H1 (cell line): ENCODE data around the gene MACROD2. TPM values are rescaled to one million over a fixed set of nuclear protein-coding genes. Genes with fewer than 3 reads are reported as not detected.

ENCODE experiments used
- CTCF ChIA-PET: fragments of 300-600 bp; sonication (Branson Sonifier 250); formaldehyde crosslinking; loops from one replicate; lab custom pipeline; 2021; ENCODE audit not compliant: partially characterized antibody; lab: Charles Lee
- POLR2A ChIA-PET: fragments of 300-600 bp; sonication (Branson Sonifier 250); formaldehyde crosslinking; loops from one replicate; lab custom pipeline; 2021; ENCODE audit warnings: inconsistent platforms; ENCODE audit not compliant: partially characterized antibody; lab: Charles Lee
- DNase-seq, 2 experiments: peaks; one replicate each; pipeline versions ENCODE4 v3.0.0 to v3.0.0-alpha.2; 2010 to 2022; ENCODE audit warnings: low spot score in 2 of 2, low read depth in 1 of 2, mixed read lengths in 1 of 2
- FAIRE-seq: peaks from 2 replicates; lab custom pipeline; 2011; peaks lifted over from hg19 to GRCh38; lab: Jason Lieb, UNC
- H2AFZ ChIP-seq: 2 replicates; pipeline ENCODE4 v1.8.1; 2012; ENCODE audit warnings: low read length, inconsistent platforms
- H2AK5ac ChIP-seq: 2 replicates; pipeline ENCODE4 v1.6.1; 2013; ENCODE audit warnings: low read depth, low read length
- H2BK120ac ChIP-seq: replicated peaks from 2 replicates; pipeline ENCODE3; 2013; ENCODE audit warnings: low read depth, low read length, inconsistent platforms
- H2BK12ac ChIP-seq: 2 replicates; pipeline ENCODE4 v1.6.1; 2013; ENCODE audit warnings: low read depth, low read length
- H2BK15ac ChIP-seq: 2 replicates; pipeline ENCODE4 v1.6.1; 2013; ENCODE audit warnings: low read length
- H2BK20ac ChIP-seq: 2 replicates; pipeline ENCODE4 v1.6.1; 2013; ENCODE audit warnings: low read length
- H2BK5ac ChIP-seq: 2 replicates; pipeline ENCODE4 v1.6.1; 2013; ENCODE audit warnings: low read depth, low read length
- H3K14ac ChIP-seq: 2 replicates; pipeline ENCODE4 v1.6.1; 2013; ENCODE audit warnings: inconsistent platforms; ENCODE audit not compliant: insufficient read length
- H3K18ac ChIP-seq: 2 replicates; pipeline ENCODE4 v1.6.1; 2013; ENCODE audit warnings: low read length; ENCODE audit errors: extremely low read depth
- H3K23ac ChIP-seq: 2 replicates; pipeline ENCODE4 v1.6.1; 2013; ENCODE audit warnings: inconsistent platforms; ENCODE audit not compliant: insufficient read length
- H3K23me2 ChIP-seq: 2 replicates; pipeline ENCODE4 v1.6.1; 2013; ENCODE audit warnings: low read depth, low read length
- H3K27ac ChIP-seq: 2 replicates; pipeline ENCODE4 v1.6.1; 2011; ENCODE audit warnings: low read depth, low read length, inconsistent platforms
- H3K27me3 ChIP-seq, 4 experiments: replicated peaks in 1 of 4; 1 replicate in 1 of 4; 2 replicates in 3 of 4; pipeline versions ENCODE4 v1.6.1 to v1.8.1; 2011 to 2013; ENCODE audit warnings: low read length in 3 of 4, mild to moderate bottlenecking in 3 of 4, inconsistent platforms in 2 of 4, mixed read lengths in 2 of 4, moderate library complexity in 1 of 4; ENCODE audit not compliant: control insufficient read depth in 3 of 4, insufficient read depth in 3 of 4; ENCODE audit errors: extremely low read depth in 1 of 4
- H3K36me3 ChIP-seq, 4 experiments: 2 replicates each; pipeline versions ENCODE4 v1.6.1 to v1.8.1; 2011 to 2013; ENCODE audit warnings: mild to moderate bottlenecking in 4 of 4, low read length in 3 of 4, moderate library complexity in 2 of 4, control low read depth in 1 of 4, inconsistent platforms in 1 of 4; ENCODE audit not compliant: insufficient read depth in 4 of 4, control insufficient read depth in 2 of 4
- H3K4ac ChIP-seq: replicated peaks from 2 replicates; pipeline ENCODE3; 2013; ENCODE audit warnings: low read length, low read depth, mixed read lengths, inconsistent platforms; ENCODE audit not compliant: insufficient read length
- H3K4me1 ChIP-seq, 4 experiments: replicated peaks in 1 of 4; 1 replicate in 1 of 4; 2 replicates in 3 of 4; pipeline versions ENCODE4 v1.6.1 to v1.8.1; 2011 to 2013; ENCODE audit warnings: low read length in 3 of 4, inconsistent platforms in 2 of 4, mixed read lengths in 1 of 4; ENCODE audit not compliant: insufficient read depth in 4 of 4, control insufficient read depth in 3 of 4
- H3K4me2 ChIP-seq, 2 experiments: 2 replicates each; pipeline versions ENCODE4 v1.6.1 to v1.8.1; 2011 to 2013; ENCODE audit warnings: low read depth in 2 of 2, low read length in 2 of 2, control low read depth in 1 of 2, inconsistent platforms in 1 of 2, mild to moderate bottlenecking in 1 of 2; ENCODE audit not compliant: insufficient read depth in 1 of 2
- H3K4me3 ChIP-seq, 4 experiments: fragments of 200-600, 300-600 bp in 1 of 4; sonication (generic), shearing (Covaris generic), sonication (Bioruptor Twin) in 1 of 4; 2 replicates each; pipeline versions ENCODE4 v1.5.1 to v1.8.1; 2011 to 2016; ENCODE audit warnings: low read length in 4 of 4, low read depth in 3 of 4, control low read depth in 2 of 4, inconsistent platforms in 2 of 4, mild to moderate bottlenecking in 2 of 4, mixed read lengths in 1 of 4, moderate library complexity in 1 of 4; ENCODE audit not compliant: insufficient read depth in 2 of 4; ENCODE audit errors: extremely low read depth in 1 of 4
- H3K56ac ChIP-seq: replicated peaks from 2 replicates; pipeline ENCODE3; 2013; ENCODE audit warnings: low read depth, mild to moderate bottlenecking, mixed read lengths, low read length, inconsistent platforms; ENCODE audit not compliant: insufficient read length
- H3K79me1 ChIP-seq: 2 replicates; pipeline ENCODE4 v1.6.1; 2013; ENCODE audit warnings: low read depth, low read length, control low read depth
- H3K79me2 ChIP-seq, 2 experiments: 2 replicates each; pipeline versions ENCODE4 v1.6.1 to v1.8.1; 2012 to 2013; ENCODE audit warnings: low read length in 2 of 2, mild to moderate bottlenecking in 2 of 2, inconsistent platforms in 1 of 2; ENCODE audit not compliant: insufficient read depth in 2 of 2, control insufficient read depth in 1 of 2
- H3K9ac ChIP-seq, 4 experiments: replicated peaks in 1 of 4; 1 replicate in 1 of 4; 2 replicates in 3 of 4; pipeline versions ENCODE4 v1.6.1 to v1.8.1; 2011 to 2013; ENCODE audit warnings: low read depth in 3 of 4, low read length in 3 of 4, control low read depth in 2 of 4, mild to moderate bottlenecking in 2 of 4, moderate library complexity in 2 of 4, inconsistent platforms in 1 of 4; ENCODE audit errors: extremely low read depth in 1 of 4
- H3K9me3 ChIP-seq, 2 experiments: 2 replicates each; pipeline versions ENCODE4 v1.6.1 to v1.8.1; 2012 to 2013; ENCODE audit warnings: mild to moderate bottlenecking in 2 of 2, moderate library complexity in 2 of 2, control low read depth in 1 of 2, inconsistent platforms in 1 of 2, low read depth in 1 of 2, low read length in 1 of 2, mixed read lengths in 1 of 2; ENCODE audit not compliant: insufficient read depth in 2 of 2
- H4K20me1 ChIP-seq, 2 experiments: replicated peaks in 1 of 2; 2 replicates each; pipeline versions ENCODE3 to v1.8.1; 2011 to 2013; ENCODE audit warnings: inconsistent platforms in 2 of 2, low read length in 2 of 2, mild to moderate bottlenecking in 1 of 2; ENCODE audit not compliant: insufficient read depth in 2 of 2, control insufficient read depth in 1 of 2
- H4K5ac ChIP-seq: 2 replicates; pipeline ENCODE4 v1.6.1; 2013; ENCODE audit warnings: low read length, low read depth, mixed read lengths, inconsistent platforms; ENCODE audit not compliant: insufficient read length
- H4K8ac ChIP-seq: 2 replicates; pipeline ENCODE4 v1.8.0; 2013; ENCODE audit warnings: mild to moderate bottlenecking, moderate library complexity, low read length, inconsistent platforms; ENCODE audit not compliant: insufficient read depth; ENCODE audit errors: extremely low read depth
- H4K91ac ChIP-seq: replicated peaks from 2 replicates; pipeline ENCODE3; 2013; ENCODE audit warnings: low read length, mixed read lengths, inconsistent platforms; ENCODE audit not compliant: insufficient read length
- CBX5 ChIP-seq: fragments of 300-800, 300-1000 bp; sonication (generic); IDR thresholded peaks from 2 replicates; pipeline ENCODE4 v1.7.1; 2016; ENCODE audit warnings: antibody characterized with exemption, low read length, low read depth
- EGR1 ChIP-seq: IDR thresholded peaks from 2 replicates; pipeline ENCODE4 v1.6.1; 2011; ENCODE audit warnings: low read depth, low read length, borderline replicate concordance
- NANOG ChIP-seq: IDR thresholded peaks from 2 replicates; pipeline ENCODE4 v1.6.1; 2011; ENCODE audit warnings: low read length, low read depth, mild to moderate bottlenecking, inconsistent platforms; ENCODE audit not compliant: insufficient read depth, poor library complexity, severe bottlenecking
- PHF8 ChIP-seq: fragments of 200-600 bp; sonication (generic); conservative IDR thresholded peaks from 2 replicates; pipeline ENCODE4 v1.7.1; 2012; ENCODE audit warnings: low read depth, mild to moderate bottlenecking, inconsistent platforms, low read length, moderate library complexity
- RBBP5 ChIP-seq: IDR thresholded peaks from 2 replicates; pipeline ENCODE4 v1.7.1; 2012; ENCODE audit warnings: low read depth, mild to moderate bottlenecking, inconsistent platforms, low read length, moderate library complexity, borderline replicate concordance
- SIX5 ChIP-seq: IDR thresholded peaks from 2 replicates; pipeline ENCODE4 v1.6.1; 2011; ENCODE audit warnings: mild to moderate bottlenecking, low read depth, low read length
- SP4 ChIP-seq: IDR thresholded peaks from 2 replicates; pipeline ENCODE4 v1.6.1; 2012; ENCODE audit warnings: low read length, inconsistent platforms
- WGBS, 2 experiments: shearing (Covaris generic) in 1 of 2; methylation state at CpG; one replicate each; pipeline versions ENCODE4 v1.1.6 to v1.1.7; 2013 to 2015; ENCODE audit warnings: low lambda C conversion rate in 2 of 2, mixed read lengths in 2 of 2, inconsistent platforms in 1 of 2, low coverage in 1 of 2, missing lambda C conversion rate in 1 of 2; ENCODE audit not compliant: insufficient replicate concordance in 2 of 2, insufficient coverage in 1 of 2, insufficient read length in 1 of 2; ENCODE audit errors: extremely low coverage in 1 of 2, missing lambda C conversion rate in 1 of 2; 5-methylcytosine and 5-hydroxymethylcytosine counted together
- polyA plus RNA-seq, 7 experiments: library from polyadenylated mRNA; depleted of rRNA in 3 of 7; stranded (reverse) in 5 of 7; unstranded in 2 of 7; fragments of >200 nt in 5 of 7; fragments of 200-250 nt in 2 of 7; gene quantifications; 1 replicate in 5 of 7; 2 replicates in 1 of 7; 4 replicates in 1 of 7; pipeline versions ENCODE4 v1.2.1 to v1.2.3, GENCODE V29; 2011 to 2013; ENCODE audit warnings: missing spikeins in 2 of 7, mixed read lengths in 2 of 7
- total RNA-seq: library from RNA; stranded (reverse); fragmentation: NEBNext Ultra II Directional; extraction: Animal tissue kit (Norgen Biotek cat#: 25700); gene quantifications from 2 replicates; pipeline ENCODE4 v1.2.1, GENCODE V29; 2021

Gene MACROD2
- total and polyA plus RNA-seq, 2 of the 8 experiments (the other 6 are each of a cell fraction or from before 2014, with no cell fraction given): 0.70 to 3.9 TPM

DNA sequence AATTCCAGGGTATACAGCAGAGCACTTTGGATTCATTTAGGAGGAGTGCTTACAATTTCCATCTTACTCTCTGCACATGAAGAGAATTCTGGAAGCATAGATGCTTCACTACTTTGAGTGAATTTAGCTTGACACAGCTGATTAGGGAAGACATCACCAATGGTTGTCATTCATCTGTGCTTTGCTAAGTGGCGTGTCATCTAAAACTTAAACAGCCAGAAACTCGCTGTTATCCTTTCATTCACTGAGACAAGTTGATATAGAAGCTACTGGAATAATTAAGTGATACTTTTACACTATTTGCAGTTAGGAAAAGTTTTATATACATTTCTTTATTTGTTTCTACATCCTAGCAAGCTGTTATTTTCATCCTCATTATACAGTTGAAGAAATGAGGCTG, 977.4 kb downstream of the MACROD2 start:
- no peak overlapping the region for H4K91ac ChIP-seq
- CTCF ChIA-PET: no interaction called here
- no peak overlapping the region for H3K23ac ChIP-seq
- no peaks in the 10 kb centered on the region for H3K36me3 ChIP-seq
- no peak overlapping the region for H3K18ac ChIP-seq
- no peak overlapping the region for H2BK120ac ChIP-seq
- H4K5ac ChIP-seq: no peak overlapping the region
- no peak overlapping the region for H2BK12ac ChIP-seq
- H3K27ac ChIP-seq: no peak overlapping the region
- TF ChIP-seq EGR1 (no peak), SIX5 (no peak), NANOG (no peak), SP4 (no peak), CBX5 (no peak), RBBP5 (no peak), PHF8 (no peak)
- H3K4me2 ChIP-seq: no peak overlapping the region
- no peak overlapping the region for H3K9ac ChIP-seq
- POLR2A ChIA-PET: no interaction called here
- no peak overlapping the region for H3K56ac ChIP-seq
- no peaks in the 10 kb centered on the region for H3K79me1 ChIP-seq
- H3K14ac ChIP-seq: no peak overlapping the region
- FAIRE-seq: no peak
- H3K4me1 ChIP-seq: no peaks in the 10 kb centered on the region
- WGBS, 2 experiments: 93% methylated on average over 2 of the region's 2 CpGs; no CpG with 5 or more reads in 1 of the 2 experiments
- no peak overlapping the region for H2BK5ac ChIP-seq
- H3K27me3 ChIP-seq: no peaks in the 10 kb centered on the region
- H3K4me3 ChIP-seq: no peak overlapping the region
- no peaks in the 10 kb centered on the region for H4K20me1 ChIP-seq
- H2BK20ac ChIP-seq: no peak overlapping the region
- no peak overlapping the region for H4K8ac ChIP-seq
- no peaks in the 10 kb centered on the region for H3K79me2 ChIP-seq
- H2BK15ac ChIP-seq: no peak overlapping the region
- no peaks in the 10 kb centered on the region for H3K9me3 ChIP-seq
- no peak overlapping the region for H2AFZ ChIP-seq
- no peak overlapping the region for H2AK5ac ChIP-seq
- H3K23me2 ChIP-seq: no peaks in the 10 kb centered on the region
- no peak for DNase-seq
- H3K4ac ChIP-seq: no peak overlapping the region
